Measurements from ENCODE around the gene DAB1.

DNA sequence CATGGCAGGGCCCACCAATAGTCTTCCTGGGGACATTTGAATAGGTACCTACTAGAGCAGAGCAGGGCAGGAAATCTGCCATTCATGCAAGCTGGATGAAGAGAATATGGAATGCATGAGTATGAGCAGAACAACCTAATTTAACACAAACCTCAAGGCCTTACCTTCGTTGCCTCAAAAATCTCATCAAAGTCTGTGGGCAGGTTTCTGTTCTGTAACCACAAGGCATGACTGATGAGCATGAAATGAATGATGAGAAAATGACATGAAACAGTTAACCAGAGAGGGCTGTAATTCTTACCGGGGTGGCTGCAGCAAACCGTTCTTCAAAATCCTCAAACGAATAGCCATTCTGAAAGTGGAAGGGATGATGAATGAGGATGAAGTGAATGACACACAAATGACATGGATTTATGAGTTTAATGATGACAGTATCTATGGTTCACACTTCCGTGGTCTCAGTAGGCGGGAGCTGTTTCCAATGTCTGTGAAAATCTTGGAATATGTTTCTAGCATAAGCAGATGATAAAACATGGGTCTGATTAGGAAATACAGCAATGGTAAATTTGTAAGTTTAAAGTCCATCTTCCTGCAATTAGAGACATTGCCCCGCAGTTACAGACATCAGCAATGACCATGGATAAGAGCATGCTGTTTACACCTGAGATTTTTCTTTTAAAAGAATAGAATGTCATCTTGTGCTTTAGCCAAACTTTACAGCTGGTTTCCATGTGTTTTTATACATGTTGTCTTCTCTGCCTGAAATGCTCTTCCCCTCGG, 390.4 kb downstream of the DAB1 start:
- no peak for TF ChIP-seq ZNF211 (tag by site-specific recombination; IDR thresholded peaks at IDR 0.05; ENCODE audit: low read depth)
- TF ChIP-seq ZNF792 (tag by site-specific recombination; IDR thresholded peaks at IDR 0.05): no peak
- no peak for TF ChIP-seq CTCF (tag by site-specific recombination; IDR thresholded peaks at IDR 0.05)
- TF ChIP-seq ZNF521 (tag by site-specific recombination; IDR thresholded peaks at IDR 0.05): no peak
- TF ChIP-seq, protein P1, sequence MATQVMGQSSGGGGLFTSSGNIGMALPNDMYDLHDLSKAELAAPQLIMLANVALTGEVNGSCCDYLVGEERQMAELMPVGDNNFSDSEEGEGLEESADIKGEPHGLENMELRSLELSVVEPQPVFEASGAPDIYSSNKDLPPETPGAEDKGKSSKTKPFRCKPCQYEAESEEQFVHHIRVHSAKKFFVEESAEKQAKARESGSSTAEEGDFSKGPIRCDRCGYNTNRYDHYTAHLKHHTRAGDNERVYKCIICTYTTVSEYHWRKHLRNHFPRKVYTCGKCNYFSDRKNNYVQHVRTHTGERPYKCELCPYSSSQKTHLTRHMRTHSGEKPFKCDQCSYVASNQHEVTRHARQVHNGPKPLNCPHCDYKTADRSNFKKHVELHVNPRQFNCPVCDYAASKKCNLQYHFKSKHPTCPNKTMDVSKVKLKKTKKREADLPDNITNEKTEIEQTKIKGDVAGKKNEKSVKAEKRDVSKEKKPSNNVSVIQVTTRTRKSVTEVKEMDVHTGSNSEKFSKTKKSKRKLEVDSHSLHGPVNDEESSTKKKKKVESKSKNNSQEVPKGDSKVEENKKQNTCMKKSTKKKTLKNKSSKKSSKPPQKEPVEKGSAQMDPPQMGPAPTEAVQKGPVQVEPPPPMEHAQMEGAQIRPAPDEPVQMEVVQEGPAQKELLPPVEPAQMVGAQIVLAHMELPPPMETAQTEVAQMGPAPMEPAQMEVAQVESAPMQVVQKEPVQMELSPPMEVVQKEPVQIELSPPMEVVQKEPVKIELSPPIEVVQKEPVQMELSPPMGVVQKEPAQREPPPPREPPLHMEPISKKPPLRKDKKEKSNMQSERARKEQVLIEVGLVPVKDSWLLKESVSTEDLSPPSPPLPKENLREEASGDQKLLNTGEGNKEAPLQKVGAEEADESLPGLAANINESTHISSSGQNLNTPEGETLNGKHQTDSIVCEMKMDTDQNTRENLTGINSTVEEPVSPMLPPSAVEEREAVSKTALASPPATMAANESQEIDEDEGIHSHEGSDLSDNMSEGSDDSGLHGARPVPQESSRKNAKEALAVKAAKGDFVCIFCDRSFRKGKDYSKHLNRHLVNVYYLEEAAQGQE (tag by site-specific recombination; IDR thresholded peaks at IDR 0.05): no peak
- TF ChIP-seq ZNF202 (tag by site-specific recombination; IDR thresholded peaks at IDR 0.05; ENCODE audit: borderline replicate concordance): no peak
- TF ChIP-seq ZNF24 (tag by site-specific recombination; IDR thresholded peaks at IDR 0.05): no peak
- no peak for TF ChIP-seq INSM2 (tag by site-specific recombination; IDR thresholded peaks at IDR 0.05)
- no peak for TF ChIP-seq YY1 (tag by site-specific recombination; IDR thresholded peaks at IDR 0.05)
- TF ChIP-seq ATF2 (tag by site-specific recombination; IDR thresholded peaks at IDR 0.05; ENCODE audit: low read depth): no peak
- no peak for TF ChIP-seq SETDB1 (IDR thresholded peaks at IDR 0.05; ENCODE audit: insufficient read length, low read length)
- TF ChIP-seq ZNF335 (tag by site-specific recombination; conservative IDR thresholded peaks at IDR 0.05): no peak
- no peak for TF ChIP-seq TCF7L2 (IDR thresholded peaks at IDR 0.05; ENCODE audit: borderline replicate concordance, low read depth, low read length)
- no peak for TF ChIP-seq ZNF837 (tag by site-specific recombination; IDR thresholded peaks at IDR 0.05)
